MM.1S (cell line): Measurements from ENCODE around the gene CXorf66.

ENCODE experiments used
- DNase-seq: peaks from one replicate; pipeline ENCODE4 v3.0.0-alpha.2; 2015
- H2AFZ ChIP-seq: fragments of 300-600 bp; sonication (generic); 2 replicates; pipeline ENCODE4 v1.6.0; 2016; ENCODE audit warnings: antibody characterized with exemption, low read length
- H3F3A ChIP-seq: fragments of 300-600 bp; sonication (generic); 2 replicates; pipeline ENCODE4 v1.6.1; 2016; ENCODE audit warnings: mild to moderate bottlenecking, antibody characterized with exemption, low read length, moderate library complexity, mixed read lengths; ENCODE audit not compliant: insufficient read depth
- H3K27ac ChIP-seq: fragments of 300-600 bp; sonication (generic); 2 replicates; pipeline ENCODE4 v1.5.1; 2016; ENCODE audit warnings: mild to moderate bottlenecking, low read length
- H3K27me3 ChIP-seq: fragments of 300-600 bp; sonication (generic); replicated peaks from 2 replicates; pipeline ENCODE4 v1.6.0; 2016; ENCODE audit warnings: low read length; ENCODE audit not compliant: insufficient read depth
- H3K36me3 ChIP-seq: fragments of 300-600 bp; sonication (generic); replicated peaks from 2 replicates; pipeline ENCODE4 v1.6.1; 2016; ENCODE audit warnings: mild to moderate bottlenecking, low read length, mixed read lengths; ENCODE audit not compliant: insufficient read depth
- H3K4me1 ChIP-seq: fragments of 300-600 bp; sonication (generic); 2 replicates; pipeline ENCODE4 v1.6.1; 2016; ENCODE audit warnings: low read length, mixed read lengths
- H3K4me2 ChIP-seq: fragments of 300-600 bp; sonication (generic); 2 replicates; pipeline ENCODE4 v1.6.0; 2016; ENCODE audit warnings: low read depth, low read length
- H3K4me3 ChIP-seq: fragments of 300-600 bp; sonication (generic); 2 replicates; pipeline ENCODE4 v1.5.1; 2016; ENCODE audit warnings: low read length, mixed read lengths
- H3K79me2 ChIP-seq: fragments of 300-600 bp; sonication (generic); 2 replicates; pipeline ENCODE4 v1.6.1; 2016; ENCODE audit warnings: mixed run types, low read length, mixed read lengths
- H3K9ac ChIP-seq: fragments of 300-600 bp; sonication (generic); 2 replicates; pipeline ENCODE4 v1.6.1; 2016; ENCODE audit warnings: low read length, mixed read lengths
- H3K9me2 ChIP-seq: fragments of 300-600 bp; sonication (generic); replicated peaks from 2 replicates; pipeline ENCODE4 v1.6.1; 2016; ENCODE audit warnings: mild to moderate bottlenecking, low read length, mixed read lengths; ENCODE audit not compliant: insufficient read depth
- H3K9me3 ChIP-seq: fragments of 300-600 bp; sonication (generic); replicated peaks from 2 replicates; pipeline ENCODE4 v1.6.1; 2016; ENCODE audit warnings: mild to moderate bottlenecking, low read length, mixed read lengths; ENCODE audit not compliant: insufficient read depth
- H4K20me1 ChIP-seq: fragments of 300-600 bp; sonication (generic); 2 replicates; pipeline ENCODE4 v1.6.1; 2016; ENCODE audit warnings: mild to moderate bottlenecking, low read length, moderate library complexity, mixed read lengths; ENCODE audit not compliant: insufficient read depth
- EZH2 ChIP-seq: fragments of 300-600 bp; sonication (generic); optimal IDR thresholded peaks from 2 replicates; pipeline ENCODE3; 2017; ENCODE audit warnings: low read depth, mild to moderate bottlenecking, antibody characterized with exemption, low read length, mixed read lengths
- EZH2phosphoT487 ChIP-seq: fragments of 300-600 bp; sonication (generic); IDR thresholded peaks from 2 replicates; pipeline ENCODE4 v1.6.1; 2018; ENCODE audit warnings: antibody characterized with exemption, low read length
- TF ChIP-seq, protein P1 (sequence below): fragments of 300-600 bp; sonication (generic); IDR thresholded peaks from 2 replicates; pipeline ENCODE4 v1.5.1; 2016; ENCODE audit warnings: antibody characterized with exemption, low read length, mixed read lengths

CXorf66 gene, protein sequence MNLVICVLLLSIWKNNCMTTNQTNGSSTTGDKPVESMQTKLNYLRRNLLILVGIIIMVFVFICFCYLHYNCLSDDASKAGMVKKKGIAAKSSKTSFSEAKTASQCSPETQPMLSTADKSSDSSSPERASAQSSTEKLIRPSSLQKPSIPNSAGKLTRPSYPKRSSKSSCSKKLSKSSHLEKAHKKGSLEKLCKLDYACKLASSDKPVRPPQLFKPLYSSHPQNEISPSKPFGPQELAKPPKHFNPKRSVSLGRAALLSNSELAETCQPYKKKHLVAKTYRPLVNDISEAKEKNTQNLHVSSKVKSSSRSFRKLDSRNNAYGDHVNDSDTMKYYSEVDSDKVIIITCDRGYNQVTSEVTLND

DNA sequence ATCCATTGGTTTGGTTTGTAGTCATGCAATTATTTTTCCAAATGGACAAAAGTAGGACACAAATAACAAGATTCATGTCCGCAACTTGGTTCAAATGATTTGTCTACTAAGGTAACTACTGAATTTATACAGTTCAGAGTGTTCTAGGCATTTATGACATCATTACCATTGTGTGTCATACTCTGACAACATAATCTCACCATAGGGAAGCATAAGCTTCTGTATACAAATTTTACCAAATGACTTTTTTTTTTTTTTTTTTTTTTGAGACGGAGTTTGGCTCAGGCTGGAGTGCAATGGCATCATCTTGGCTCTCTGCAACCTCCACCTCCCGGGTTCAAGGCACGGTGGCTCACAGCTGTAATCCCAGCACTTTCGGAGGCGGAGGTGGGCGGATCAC lies at the start of gene CXorf66:
CXorf66 (minus strand) TSS at position 101 of the 400 bp plus-strand sequence; CDS start at position 76, 25 bp downstream.
- H3K4me2 ChIP-seq = no peak within 1 kb of the TSS
- no peak within 1 kb of the TSS for H2AFZ ChIP-seq
- no peak within 1 kb of the TSS for H3K4me3 ChIP-seq
- H4K20me1 ChIP-seq = no peaks in the 10 kb centered on the region
- H3K9me3 ChIP-seq = no peaks in the 10 kb centered on the region
- no peaks in the 10 kb centered on the region for H3K9me2 ChIP-seq
- H3K27ac ChIP-seq = no peak within 1 kb of the TSS
- no peaks in the 10 kb centered on the region for H3K36me3 ChIP-seq
- no peaks in the 10 kb centered on the region for H3K79me2 ChIP-seq
- TF ChIP-seq EZH2phosphoT487 = no peak
- no peak for TF ChIP-seq EZH2
- TF ChIP-seq, protein P1, sequence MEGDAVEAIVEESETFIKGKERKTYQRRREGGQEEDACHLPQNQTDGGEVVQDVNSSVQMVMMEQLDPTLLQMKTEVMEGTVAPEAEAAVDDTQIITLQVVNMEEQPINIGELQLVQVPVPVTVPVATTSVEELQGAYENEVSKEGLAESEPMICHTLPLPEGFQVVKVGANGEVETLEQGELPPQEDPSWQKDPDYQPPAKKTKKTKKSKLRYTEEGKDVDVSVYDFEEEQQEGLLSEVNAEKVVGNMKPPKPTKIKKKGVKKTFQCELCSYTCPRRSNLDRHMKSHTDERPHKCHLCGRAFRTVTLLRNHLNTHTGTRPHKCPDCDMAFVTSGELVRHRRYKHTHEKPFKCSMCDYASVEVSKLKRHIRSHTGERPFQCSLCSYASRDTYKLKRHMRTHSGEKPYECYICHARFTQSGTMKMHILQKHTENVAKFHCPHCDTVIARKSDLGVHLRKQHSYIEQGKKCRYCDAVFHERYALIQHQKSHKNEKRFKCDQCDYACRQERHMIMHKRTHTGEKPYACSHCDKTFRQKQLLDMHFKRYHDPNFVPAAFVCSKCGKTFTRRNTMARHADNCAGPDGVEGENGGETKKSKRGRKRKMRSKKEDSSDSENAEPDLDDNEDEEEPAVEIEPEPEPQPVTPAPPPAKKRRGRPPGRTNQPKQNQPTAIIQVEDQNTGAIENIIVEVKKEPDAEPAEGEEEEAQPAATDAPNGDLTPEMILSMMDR = no peak
- H3K9ac ChIP-seq = no peak within 1 kb of the TSS
- DNase-seq = no peak
- no peaks in the 10 kb centered on the region for H3F3A ChIP-seq
- H3K27me3 ChIP-seq = no peaks in the 10 kb centered on the region
- no peaks in the 10 kb centered on the region for H3K4me1 ChIP-seq

DNA sequence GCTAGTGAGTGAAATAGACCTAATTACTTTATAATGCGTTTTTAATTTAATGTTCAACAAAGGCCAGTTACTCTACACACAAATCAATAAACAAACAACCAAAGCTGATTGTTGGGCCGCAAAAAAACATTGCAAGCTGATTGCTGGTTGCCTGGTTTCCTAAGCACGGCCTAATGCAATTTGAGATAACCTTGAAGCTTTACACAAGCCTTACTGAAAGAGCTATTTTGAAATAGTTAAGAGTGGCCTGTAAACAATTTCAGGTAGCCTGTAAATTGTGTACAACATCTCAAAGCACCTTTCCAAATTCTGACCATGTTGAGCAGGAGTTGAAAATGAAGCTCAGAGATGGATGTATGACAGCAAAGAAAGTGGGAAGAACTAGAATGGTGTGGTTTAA lies 17.5 kb upstream of the CXorf66 start:
- Histone ChIP-seq H3K36me3 (no peaks in the 10 kb centered on the region), H3K9ac (no peak overlapping the region), H2AFZ (no peak overlapping the region), H3K4me1 (no peaks in the 10 kb centered on the region), H3K9me3 (no peaks in the 10 kb centered on the region), H3K4me2 (no peak overlapping the region), H3F3A (no peaks in the 10 kb centered on the region), H3K27me3 (no peaks in the 10 kb centered on the region), H3K4me3 (no peak overlapping the region), H4K20me1 (no peaks in the 10 kb centered on the region), H3K9me2 (no peaks in the 10 kb centered on the region), H3K79me2 (no peaks in the 10 kb centered on the region), H3K27ac (no peak overlapping the region)
- TF ChIP-seq EZH2phosphoT487 = no peak
- no peak for DNase-seq

DNA sequence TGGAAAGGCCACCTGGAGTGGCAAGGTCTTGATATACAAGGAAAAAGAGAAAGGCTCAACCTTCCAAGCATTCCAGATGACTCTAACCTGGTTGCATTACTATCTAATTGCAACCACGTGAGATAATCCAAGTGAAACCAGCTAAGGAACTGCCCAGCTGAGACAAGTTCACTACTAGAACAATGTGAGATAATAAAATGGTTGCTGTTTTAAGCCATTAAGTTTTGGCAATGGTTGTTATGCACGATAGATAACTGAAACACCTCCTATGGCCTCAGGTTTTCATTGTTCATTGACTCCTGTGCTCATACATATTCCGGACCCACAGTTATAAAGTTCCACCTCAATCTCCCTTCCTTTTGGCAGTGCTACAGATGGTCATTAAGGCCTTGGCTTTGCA lies 9.2 kb upstream of the CXorf66 start:
- no peak for DNase-seq
- no peaks in the 10 kb centered on the region for H3K9me3 ChIP-seq
- no peak overlapping the region for H3K9ac ChIP-seq
- H2AFZ ChIP-seq = no peak overlapping the region
- H3F3A ChIP-seq = no peaks in the 10 kb centered on the region
- H3K27ac ChIP-seq = no peak overlapping the region
- no peaks in the 10 kb centered on the region for H3K4me1 ChIP-seq
- no peaks in the 10 kb centered on the region for H3K27me3 ChIP-seq
- no peaks in the 10 kb centered on the region for H3K36me3 ChIP-seq
- H4K20me1 ChIP-seq = no peaks in the 10 kb centered on the region
- H3K79me2 ChIP-seq = no peaks in the 10 kb centered on the region
- no peaks in the 10 kb centered on the region for H3K9me2 ChIP-seq
- TF ChIP-seq EZH2 (no peak), EZH2phosphoT487 (no peak)
- TF ChIP-seq, protein P1 = no peak
- no peak overlapping the region for H3K4me2 ChIP-seq
- no peak overlapping the region for H3K4me3 ChIP-seq
